Astrocyte (in vitro differentiated cells and primary cell): Measurements from ENCODE around the gene ANGEL2. TPM values are rescaled to one million over a fixed set of nuclear protein-coding genes. Genes with fewer than 3 reads are reported as not detected.

Experiments used
- DNase-seq: peaks from one replicate; pipeline ENCODE4 v3.0.0-alpha.2; 2010; ENCODE audit warnings: low read depth
- FAIRE-seq: peaks from 2 replicates; lab custom pipeline; 2011; peaks lifted over from hg19 to GRCh38; lab: Jason Lieb, UNC
- H2AFZ ChIP-seq: 2 replicates; pipeline ENCODE4 v1.6.0; 2012; ENCODE audit warnings: low read depth, low read length, inconsistent platforms
- H3K27ac ChIP-seq: 2 replicates; pipeline ENCODE4 v1.5.1; 2011; ENCODE audit warnings: low read depth, low read length, inconsistent platforms
- H3K27me3 ChIP-seq: 2 replicates; pipeline ENCODE4 v1.6.0; 2011; ENCODE audit warnings: low read length, inconsistent platforms; ENCODE audit not compliant: insufficient read depth
- H3K36me3 ChIP-seq: 2 replicates; pipeline ENCODE4 v1.5.1; 2011; ENCODE audit warnings: low read length, inconsistent platforms; ENCODE audit not compliant: insufficient read depth
- H3K4me1 ChIP-seq: 2 replicates; pipeline ENCODE4 v1.5.1; 2011; ENCODE audit warnings: low read length, inconsistent platforms; ENCODE audit not compliant: insufficient read depth
- H3K4me2 ChIP-seq: 2 replicates; pipeline ENCODE4 v1.6.0; 2012; ENCODE audit warnings: low read length, inconsistent platforms
- H3K4me3 ChIP-seq: 2 replicates; pipeline ENCODE4 v1.5.1; 2011; ENCODE audit warnings: low read depth, mild to moderate bottlenecking, low read length, inconsistent platforms; ENCODE audit not compliant: insufficient read depth
- H3K79me2 ChIP-seq: 2 replicates; pipeline ENCODE4 v1.6.0; 2012; ENCODE audit warnings: mild to moderate bottlenecking, low read length, inconsistent platforms; ENCODE audit not compliant: insufficient read depth
- H3K9ac ChIP-seq: 2 replicates; pipeline ENCODE4 v1.6.0; 2012; ENCODE audit warnings: mild to moderate bottlenecking, low read length, inconsistent platforms
- H3K9me3 ChIP-seq: 2 replicates; pipeline ENCODE4 v1.5.1; 2012; ENCODE audit warnings: low read depth, mild to moderate bottlenecking, low read length, inconsistent platforms; ENCODE audit not compliant: insufficient read depth
- H4K20me1 ChIP-seq: 2 replicates; pipeline ENCODE4 v1.6.0; 2012; ENCODE audit warnings: low read length, inconsistent platforms; ENCODE audit not compliant: insufficient read depth
- H3K27ac Mint-ChIP-seq: one replicate; pipeline ENCODE4 v1.8.0; 2021; ENCODE audit warnings: mild to moderate bottlenecking, mixed read lengths; ENCODE audit not compliant: unreplicated experiment
- H3K27me3 Mint-ChIP-seq: one replicate; pipeline ENCODE4 v1.8.0; 2021; ENCODE audit warnings: low read depth, mixed read lengths; ENCODE audit not compliant: unreplicated experiment
- H3K36me3 Mint-ChIP-seq: one replicate; pipeline ENCODE4 v1.8.0; 2021; ENCODE audit warnings: low read depth, mixed read lengths; ENCODE audit not compliant: unreplicated experiment
- H3K4me1 Mint-ChIP-seq: one replicate; pipeline ENCODE4 v1.8.0; 2021; ENCODE audit warnings: low read depth, mixed read lengths; ENCODE audit not compliant: unreplicated experiment
- H3K4me3 Mint-ChIP-seq: one replicate; pipeline ENCODE4 v1.8.0; 2021; ENCODE audit warnings: mild to moderate bottlenecking, moderate library complexity, mixed read lengths; ENCODE audit not compliant: unreplicated experiment
- H3K9me3 Mint-ChIP-seq: one replicate; pipeline ENCODE4 v1.8.0; 2021; ENCODE audit warnings: mild to moderate bottlenecking, mixed read lengths; ENCODE audit not compliant: unreplicated experiment
- EZH2 ChIP-seq: IDR thresholded peaks from 2 replicates; pipeline ENCODE4 v1.6.1; 2012; ENCODE audit warnings: mild to moderate bottlenecking, low read length, inconsistent platforms; ENCODE audit not compliant: insufficient read depth
- total RNA-seq: library from RNA; stranded (reverse); gene quantifications from 2 replicates; pipeline ENCODE4 v1.2.1, GENCODE V29; 2021
- TF ChIP-seq, protein P1 (sequence below): IDR thresholded peaks from 2 replicates; pipeline ENCODE4 v1.5.1; 2011; ENCODE audit warnings: low read depth, mild to moderate bottlenecking, inconsistent platforms, low read length, moderate library complexity; ENCODE audit not compliant: insufficient read depth

The ANGEL2 gene
- total RNA-seq, 1 donor from 2014 or later = 21.6 TPM

- Mint-ChIP-seq H3K27me3 (peaks cover 19% of the 10 kb centered on the region), H3K36me3 (peaks cover 30% of the 10 kb centered on the region), H3K4me3 (no peak overlapping the region), H3K27ac (no peak overlapping the region), H3K9me3 (peaks cover 5% of the 10 kb centered on the region), H3K4me1 (peaks cover 6% of the 10 kb centered on the region)
- Histone ChIP-seq H3K9ac (no peak overlapping the region), H3K4me1 (peaks cover 3% of the 10 kb centered on the region), H3K4me2 (no peak overlapping the region), H4K20me1 (no peaks in the 10 kb centered on the region), H3K4me3 (no peak overlapping the region), H3K9me3 (no peaks in the 10 kb centered on the region), H3K27ac (no peak overlapping the region), H3K27me3 (no peaks in the 10 kb centered on the region), H3K79me2 (no peaks in the 10 kb centered on the region), H3K36me3 (no peaks in the 10 kb centered on the region), H2AFZ (no peak overlapping the region)
- DNase-seq (no peak), FAIRE-seq (no peak)
- TF ChIP-seq, protein P1, sequence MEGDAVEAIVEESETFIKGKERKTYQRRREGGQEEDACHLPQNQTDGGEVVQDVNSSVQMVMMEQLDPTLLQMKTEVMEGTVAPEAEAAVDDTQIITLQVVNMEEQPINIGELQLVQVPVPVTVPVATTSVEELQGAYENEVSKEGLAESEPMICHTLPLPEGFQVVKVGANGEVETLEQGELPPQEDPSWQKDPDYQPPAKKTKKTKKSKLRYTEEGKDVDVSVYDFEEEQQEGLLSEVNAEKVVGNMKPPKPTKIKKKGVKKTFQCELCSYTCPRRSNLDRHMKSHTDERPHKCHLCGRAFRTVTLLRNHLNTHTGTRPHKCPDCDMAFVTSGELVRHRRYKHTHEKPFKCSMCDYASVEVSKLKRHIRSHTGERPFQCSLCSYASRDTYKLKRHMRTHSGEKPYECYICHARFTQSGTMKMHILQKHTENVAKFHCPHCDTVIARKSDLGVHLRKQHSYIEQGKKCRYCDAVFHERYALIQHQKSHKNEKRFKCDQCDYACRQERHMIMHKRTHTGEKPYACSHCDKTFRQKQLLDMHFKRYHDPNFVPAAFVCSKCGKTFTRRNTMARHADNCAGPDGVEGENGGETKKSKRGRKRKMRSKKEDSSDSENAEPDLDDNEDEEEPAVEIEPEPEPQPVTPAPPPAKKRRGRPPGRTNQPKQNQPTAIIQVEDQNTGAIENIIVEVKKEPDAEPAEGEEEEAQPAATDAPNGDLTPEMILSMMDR = no peak
- TF ChIP-seq EZH2 = no peak
Measured at GRCh38 chr1:212975111-212975918, 40.4 kb downstream of the ANGEL2 start.

DNA sequence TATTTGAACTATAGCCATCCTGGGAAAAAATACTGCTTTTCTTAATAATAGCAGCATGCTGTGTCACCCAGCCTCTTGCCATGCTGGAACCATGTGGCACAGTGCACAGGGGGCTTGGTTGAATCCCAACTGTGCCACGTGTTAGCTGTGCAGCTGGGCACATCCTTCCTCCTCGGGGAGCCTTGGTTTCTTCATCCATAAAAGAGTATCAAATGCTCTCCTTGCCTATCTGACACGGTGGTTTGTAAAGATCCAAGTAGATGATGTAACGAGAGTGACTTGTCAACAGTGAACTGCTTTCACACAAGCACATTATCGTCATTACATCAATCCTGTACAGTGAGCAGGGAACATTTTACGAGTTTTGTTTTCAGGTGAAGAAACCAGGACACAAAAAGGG lies 41.0 kb downstream of the ANGEL2 start:
- no peaks in the 10 kb centered on the region for H4K20me1 ChIP-seq
- H3K27ac Mint-ChIP-seq = no peak overlapping the region
- no peaks in the 10 kb centered on the region for H3K79me2 ChIP-seq
- H3K4me2 ChIP-seq = no peak overlapping the region
- H3K4me3 Mint-ChIP-seq = no peak overlapping the region
- peaks cover 3% of the 10 kb centered on the region for H3K4me1 Mint-ChIP-seq
- TF ChIP-seq, protein P1 = no peak
- no peak for TF ChIP-seq EZH2
- peaks cover 33% of the 10 kb centered on the region for H3K36me3 Mint-ChIP-seq
- peaks cover 5% of the 10 kb centered on the region for H3K9me3 Mint-ChIP-seq
- H2AFZ ChIP-seq = no peak overlapping the region
- H3K36me3 ChIP-seq = no peaks in the 10 kb centered on the region
- H3K4me1 ChIP-seq = no peaks in the 10 kb centered on the region
- no peak for DNase-seq
- no peaks in the 10 kb centered on the region for H3K9me3 ChIP-seq
- H3K27ac ChIP-seq = no peak overlapping the region
- H3K27me3 ChIP-seq = no peaks in the 10 kb centered on the region
- FAIRE-seq = no peak
- H3K9ac ChIP-seq = no peak overlapping the region
- peaks cover 19% of the 10 kb centered on the region for H3K27me3 Mint-ChIP-seq
- no peak overlapping the region for H3K4me3 ChIP-seq

GRCh38 chr1:212973899-212974298 lies 41.8 kb downstream of the ANGEL2 start:
- H3K36me3 ChIP-seq = no peaks in the 10 kb centered on the region
- H3K4me2 ChIP-seq = no peak overlapping the region
- H3K27me3 ChIP-seq = no peaks in the 10 kb centered on the region
- no peaks in the 10 kb centered on the region for H3K9me3 ChIP-seq
- no peaks in the 10 kb centered on the region for H3K4me1 ChIP-seq
- no peak overlapping the region for H2AFZ ChIP-seq
- no peaks in the 10 kb centered on the region for H4K20me1 ChIP-seq
- H3K36me3 Mint-ChIP-seq = peaks cover 33% of the 10 kb centered on the region
- no peak overlapping the region for H3K9ac ChIP-seq
- DNase-seq (no peak), FAIRE-seq (no peak)
- H3K79me2 ChIP-seq = no peaks in the 10 kb centered on the region
- no peak overlapping the region for H3K4me3 ChIP-seq
- peaks cover 9% of the 10 kb centered on the region for H3K4me1 Mint-ChIP-seq
- H3K27ac Mint-ChIP-seq = no peak overlapping the region
- TF ChIP-seq, protein P1 = no peak
- TF ChIP-seq EZH2 = no peak
- H3K9me3 Mint-ChIP-seq = peaks cover 5% of the 10 kb centered on the region
- peaks cover 19% of the 10 kb centered on the region for H3K27me3 Mint-ChIP-seq
- no peak overlapping the region for H3K4me3 Mint-ChIP-seq
- H3K27ac ChIP-seq = no peak overlapping the region
